Forelimb muscle (tissue), 1 donor: Measurements from ENCODE around the gene TCF7L2. TPM values are rescaled to one million over a fixed set of nuclear protein-coding genes. Genes with fewer than 3 reads are reported as not detected.

Source experiments
- DNase-seq: peaks from one replicate; pipeline ENCODE4 v3.0.0-alpha.2; 2013; ENCODE audit warnings: low read depth
- polyA plus RNA-seq: library from polyadenylated mRNA; unstranded; fragments of 120-200 nt; gene quantifications from one replicate; pipeline ENCODE4 v1.2.1, GENCODE V29; 2013; ENCODE audit not compliant: insufficient read length

Gene TCF7L2
- polyA plus RNA-seq, 1 donor, result 47.5 TPM

DNA sequence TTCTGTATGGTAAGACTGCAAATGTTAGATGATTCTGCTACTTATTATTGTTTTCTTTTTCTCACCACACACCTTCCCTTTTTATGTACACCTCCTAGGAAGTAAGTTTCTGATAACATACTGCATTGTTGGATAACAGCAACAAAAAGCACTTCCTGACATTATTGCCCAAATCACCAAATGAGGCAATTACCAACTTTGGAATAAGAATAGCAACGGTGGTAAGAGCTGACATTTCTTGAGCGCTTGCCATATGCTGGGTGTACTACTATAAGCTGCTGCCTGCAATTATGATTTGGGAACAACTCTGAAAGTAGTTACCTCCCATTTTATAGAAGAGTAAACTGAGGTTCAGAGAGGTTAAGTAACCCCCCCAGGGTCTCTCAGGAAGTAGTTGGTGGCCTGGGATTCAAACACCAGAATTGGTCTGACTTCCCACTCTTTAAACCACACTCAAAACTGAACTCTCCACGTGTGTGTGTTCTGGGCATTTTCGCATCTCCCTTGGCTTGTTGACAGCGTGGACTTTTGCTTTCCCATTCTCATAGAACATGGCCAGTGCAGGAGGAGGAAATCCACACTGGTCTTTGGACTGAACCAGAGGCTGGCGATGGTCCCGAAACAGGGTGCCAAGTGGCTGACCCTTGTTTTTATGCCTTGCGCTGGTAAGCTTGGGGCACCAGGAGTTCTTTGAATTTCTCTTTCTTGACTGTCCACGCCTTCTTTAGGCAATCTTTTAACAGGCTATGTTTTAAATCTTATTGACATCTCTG is 71.4 kb downstream of the TCF7L2 start:
- no peak for DNase-seq

GRCh38 chr10:113022265-113022664 is 72.2 kb downstream of the TCF7L2 start:
- no peak for DNase-seq

- DNase-seq, result no peak
Measured at GRCh38 chr10:113023017-113023416, 73.0 kb downstream of the TCF7L2 start.

DNA sequence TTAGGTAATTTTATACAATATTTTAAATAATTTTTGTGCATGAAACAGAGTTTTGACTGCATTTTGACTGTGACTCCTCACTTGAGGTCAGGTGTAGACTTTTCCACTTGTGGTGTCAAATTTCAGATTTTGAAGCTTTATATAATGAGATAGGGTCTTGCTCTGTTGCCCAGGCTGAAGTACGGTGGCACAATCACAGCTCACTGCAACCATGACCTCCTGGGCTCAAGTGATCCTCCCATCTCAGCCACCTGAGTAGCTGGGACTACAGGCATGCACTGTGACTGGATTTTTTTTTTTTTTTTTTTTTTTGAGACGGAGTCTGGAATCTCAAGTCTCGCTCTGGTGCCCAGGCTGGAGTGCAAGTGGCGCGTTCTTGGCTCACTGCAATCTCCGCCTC is 74.9 kb downstream of the TCF7L2 start:
- no peak for DNase-seq

DNA sequence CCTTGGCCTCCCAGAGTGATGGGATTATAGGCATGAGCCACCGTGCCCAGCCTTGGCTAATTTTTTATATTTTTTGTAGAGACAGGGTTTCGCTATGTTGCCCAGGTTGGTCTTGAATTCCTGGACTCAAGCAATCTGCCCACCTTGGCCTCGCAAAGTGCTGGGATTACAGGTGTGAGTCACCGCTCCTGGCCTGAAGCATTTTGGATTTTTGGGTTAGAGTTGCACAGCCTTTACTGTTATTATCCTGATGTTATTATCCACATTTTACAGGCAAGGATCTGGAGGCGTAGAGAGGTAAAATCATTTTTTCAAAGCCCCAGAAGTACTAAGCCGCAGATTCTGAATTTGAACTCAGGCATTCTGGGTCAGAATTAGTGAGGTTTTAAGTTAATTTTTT is 75.4 kb downstream of the TCF7L2 start:
- no peak for DNase-seq

GRCh38 chr10:113026679-113027078 is 76.6 kb downstream of the TCF7L2 start:
- DNase-seq, result no peak

GRCh38 chr10:113027230-113027573 is 77.2 kb downstream of the TCF7L2 start:
- no peak for DNase-seq

GRCh38 chr10:113027574-113028455 is 77.8 kb downstream of the TCF7L2 start:
- DNase-seq, result no peak

- no peak for DNase-seq
Measured at GRCh38 chr10:113028456-113029440, 78.7 kb downstream of the TCF7L2 start.

- no peak for DNase-seq
Measured at GRCh38 chr10:113030453-113030852, 80.4 kb downstream of the TCF7L2 start.

DNA sequence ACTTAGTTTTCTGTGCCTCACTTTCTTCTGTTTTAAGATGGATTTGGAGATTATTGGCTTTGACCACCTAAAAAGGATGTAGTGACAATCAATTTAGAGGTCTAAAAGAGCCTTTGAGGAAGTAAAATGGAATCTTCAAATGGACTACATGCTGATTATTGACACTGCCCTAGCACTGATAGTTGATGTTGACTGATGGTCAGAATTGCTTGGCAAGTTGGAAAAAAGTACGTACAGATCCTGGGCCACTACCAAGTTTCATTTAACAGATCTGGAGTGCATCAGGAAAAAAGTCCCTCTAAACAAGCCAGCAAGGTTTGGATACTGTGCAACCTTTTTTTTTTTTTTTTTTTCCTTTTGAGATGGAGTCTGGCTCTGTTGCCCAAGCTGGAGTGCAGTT is 81.1 kb downstream of the TCF7L2 start:
- no peak for DNase-seq

GRCh38 chr10:113033991-113034390 is 83.9 kb downstream of the TCF7L2 start:
- no peak for DNase-seq

- no peak for DNase-seq
Measured at GRCh38 chr10:113035732-113036312, 85.8 kb downstream of the TCF7L2 start.

DNA sequence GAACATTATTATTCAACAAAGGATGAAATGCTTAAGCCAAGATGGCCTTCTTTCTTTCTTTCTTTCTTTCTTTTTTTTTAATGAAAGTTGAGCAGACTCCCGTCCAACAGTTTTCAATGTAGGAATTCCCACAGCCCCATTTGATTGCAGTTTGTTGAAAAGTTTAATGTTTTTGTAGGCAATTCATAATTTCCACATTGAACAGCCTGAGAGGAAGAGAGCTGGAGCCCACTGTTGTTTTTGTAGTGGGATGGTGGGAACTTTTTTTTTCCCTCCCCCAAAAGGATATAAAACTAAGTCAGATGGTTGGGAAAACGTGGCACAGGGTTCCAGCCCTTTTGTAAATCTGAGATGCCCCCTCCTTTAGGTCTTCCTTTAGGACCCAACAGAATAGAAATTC is 86.6 kb downstream of the TCF7L2 start:
- DNase-seq, result no peak

GRCh38 chr10:113037218-113037617 is 87.2 kb downstream of the TCF7L2 start:
- no peak for DNase-seq

DNA sequence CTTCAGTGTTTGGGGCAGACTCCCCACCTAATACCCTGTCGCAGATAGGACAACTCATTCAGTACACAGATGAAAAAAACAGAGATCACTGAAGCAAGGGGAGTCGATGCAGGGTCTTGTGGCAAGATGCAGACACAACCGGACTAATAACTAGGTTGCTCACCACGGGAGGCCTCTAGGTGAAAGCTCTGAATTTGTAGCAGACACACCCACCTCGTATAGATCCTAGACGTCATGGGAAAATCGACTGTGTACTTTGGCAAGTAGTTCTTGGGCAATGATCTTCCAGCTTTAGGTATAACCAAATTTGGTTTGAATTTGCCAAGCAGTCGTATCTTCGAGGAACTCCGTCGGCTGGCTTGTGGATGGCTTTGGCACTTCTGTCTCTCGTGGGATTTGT is 88.1 kb downstream of the TCF7L2 start:
- no peak for DNase-seq

GRCh38 chr10:113038985-113039384 is 88.9 kb downstream of the TCF7L2 start:
- DNase-seq, result no peak

- no peak for DNase-seq
Measured at GRCh38 chr10:113041324-113041723, 91.3 kb downstream of the TCF7L2 start.

DNA sequence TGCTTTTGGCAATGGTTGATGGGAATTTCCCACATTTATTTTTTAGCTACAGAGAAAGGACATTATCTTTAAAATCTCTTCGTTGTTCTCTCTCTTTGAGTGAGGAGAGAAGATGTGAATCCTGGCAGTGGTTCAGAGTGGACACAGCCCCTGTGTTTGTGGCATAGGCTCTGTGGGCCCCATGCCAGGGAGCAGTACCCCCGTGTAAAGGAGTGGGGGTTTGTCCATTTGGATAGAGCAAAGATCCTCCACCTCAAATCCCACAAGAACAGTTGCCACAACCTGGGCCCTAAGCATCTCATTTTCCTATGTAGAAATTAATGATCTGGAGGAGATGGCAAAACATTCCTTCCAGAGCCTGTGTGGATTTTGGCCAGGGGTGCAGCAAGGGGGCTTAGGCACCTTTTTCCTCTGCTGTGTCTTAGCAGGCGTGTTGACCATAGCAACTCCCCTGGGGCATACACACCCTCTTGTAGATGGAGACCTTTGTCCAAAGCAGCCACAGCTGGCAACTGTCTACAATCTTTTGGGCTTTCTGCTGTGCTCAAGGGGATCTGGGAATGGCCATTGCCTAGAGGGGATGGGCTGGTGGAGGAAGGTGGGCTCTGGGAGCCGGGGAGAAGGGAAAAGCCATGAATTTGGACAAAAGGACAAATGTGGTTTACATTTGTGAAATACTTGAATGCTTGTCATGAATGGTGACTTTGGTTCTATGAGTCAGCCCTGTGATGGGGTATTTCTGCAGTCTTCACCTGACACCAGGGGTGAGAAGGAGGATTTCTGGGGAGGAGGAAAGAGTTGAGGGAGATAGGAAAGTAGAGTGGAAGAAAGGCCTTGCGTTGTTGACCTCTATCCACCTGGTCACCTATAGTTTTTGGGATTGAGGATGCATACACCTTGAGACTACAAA is 92.0 kb downstream of the TCF7L2 start:
- DNase-seq, result no peak

GRCh38 chr10:113042868-113043267 is 92.8 kb downstream of the TCF7L2 start:
- DNase-seq, result no peak
